ENCODE measurements around the gene ZNF282. TPM values are rescaled to one million over a fixed set of nuclear protein-coding genes. Genes with fewer than 3 reads are reported as not detected.

The ZNF282 gene
- total RNA-seq, 1 experiment from 2014 or later: 38.2 TPM

- no TSS peak for BruUV-seq (replicated peaks)
Observed at GRCh38 chr7:149194799-149195179, 557 bp upstream of the ZNF282 start.

GRCh38 chr7:149196151-149196704, 882 bp downstream of the ZNF282 start:
- ChIA-PET POLR2A (ENCODE audit: low non-redundant PET) (no interaction called here), CTCF (interaction anchor here (0.9 kb wide), 1 partner anchor 32 kb away, joined by 5 read pairs; no protein-coding TSS in a partner anchor)
- intact Hi-C loops (cut with micrococcal nuclease; ENCODE audit: unreplicated experiment): no loop called here
- H3K27me3 ChIP-seq (replicated peaks; ENCODE audit: insufficient read depth, low read depth, low read length, poor library complexity): no peaks in the 10 kb centered on the region
- DNase-seq (ENCODE audit: low spot score): peak; percentile 13
- H3K27ac ChIP-seq (ENCODE audit: low read depth, low read length, poor library complexity, severe bottlenecking): peak overlapping the region; percentile 88
- no TSS peak for BruUV-seq (replicated peaks)
- TF ChIP-seq EZH2 (IDR thresholded peaks at IDR 0.05; ENCODE audit: borderline replicate concordance, low read depth, low read length, poor library complexity, severe bottlenecking) (no peak), CTCF (conservative IDR thresholded peaks at IDR 0.05; ENCODE audit: low read depth, low read length) (no peak)
- H3K4me3 ChIP-seq (ENCODE audit: low read depth, low read length, poor library complexity, severe bottlenecking): peak overlapping the region; percentile 99
- H3K4me1 ChIP-seq (ENCODE audit: insufficient read depth, low read length, poor library complexity, severe bottlenecking): no peaks in the 10 kb centered on the region
- no peaks in the 10 kb centered on the region for H3K9me3 ChIP-seq (ENCODE audit: low read depth, low read length, poor library complexity, severe bottlenecking)
- H3K36me3 ChIP-seq (ENCODE audit: insufficient read depth, low read length, poor library complexity, severe bottlenecking): peaks cover 32% of the 10 kb centered on the region

More at GRCh38 chr7:149194799-149195179, 557 bp upstream of the ZNF282 start:
- intact Hi-C loops (cut with micrococcal nuclease; ENCODE audit: unreplicated experiment): no loop called here
- Histone ChIP-seq H3K27ac (ENCODE audit: low read depth, low read length, poor library complexity, severe bottlenecking) (no peak overlapping the region), H3K27me3 (replicated peaks; ENCODE audit: insufficient read depth, low read depth, low read length, poor library complexity) (no peaks in the 10 kb centered on the region), H3K9me3 (ENCODE audit: low read depth, low read length, poor library complexity, severe bottlenecking) (no peaks in the 10 kb centered on the region), H3K4me1 (ENCODE audit: insufficient read depth, low read length, poor library complexity, severe bottlenecking) (no peaks in the 10 kb centered on the region), H3K36me3 (ENCODE audit: insufficient read depth, low read length, poor library complexity, severe bottlenecking) (peaks cover 18% of the 10 kb centered on the region), H3K4me3 (ENCODE audit: low read depth, low read length, poor library complexity, severe bottlenecking) (peak overlapping the region; percentile 99)
- no peak for TF ChIP-seq CTCF (conservative IDR thresholded peaks at IDR 0.05; ENCODE audit: low read depth, low read length)
- no peak for TF ChIP-seq EZH2 (IDR thresholded peaks at IDR 0.05; ENCODE audit: borderline replicate concordance, low read depth, low read length, poor library complexity, severe bottlenecking)
- POLR2A ChIA-PET (ENCODE audit: low non-redundant PET): no interaction called here
- CTCF ChIA-PET: interaction anchor here (1.1 to 1.7 kb wide), 2 partner anchors 47 to 67 kb away, joined by 4 read pairs; partner anchors contain the start of genes ZNF398 and ZNF783
- DNase-seq (ENCODE audit: low spot score): no peak

- ChIA-PET POLR2A (ENCODE audit: low non-redundant PET) (no interaction called here), CTCF (no interaction called here)
- Histone ChIP-seq H3K36me3 (ENCODE audit: insufficient read depth, low read length, poor library complexity, severe bottlenecking) (peaks cover 38% of the 10 kb centered on the region), H3K4me1 (ENCODE audit: insufficient read depth, low read length, poor library complexity, severe bottlenecking) (no peaks in the 10 kb centered on the region), H3K4me3 (ENCODE audit: low read depth, low read length, poor library complexity, severe bottlenecking) (peak overlapping the region; percentile 99), H3K27me3 (replicated peaks; ENCODE audit: insufficient read depth, low read depth, low read length, poor library complexity) (no peaks in the 10 kb centered on the region), H3K9me3 (ENCODE audit: low read depth, low read length, poor library complexity, severe bottlenecking) (no peaks in the 10 kb centered on the region), H3K27ac (ENCODE audit: low read depth, low read length, poor library complexity, severe bottlenecking) (peak overlapping the region; percentile 88)
- no peak for TF ChIP-seq EZH2 (IDR thresholded peaks at IDR 0.05; ENCODE audit: borderline replicate concordance, low read depth, low read length, poor library complexity, severe bottlenecking)
- no peak for TF ChIP-seq CTCF (conservative IDR thresholded peaks at IDR 0.05; ENCODE audit: low read depth, low read length)
- no TSS peak for BruUV-seq (replicated peaks)
- intact Hi-C loops (cut with micrococcal nuclease; ENCODE audit: unreplicated experiment): no loop called here
- DNase-seq (ENCODE audit: low spot score): no peak
Observed at GRCh38 chr7:149196705-149197171, 1.4 kb downstream of the ZNF282 start.

Data from A673 (cell line).